Mesenchymal stem cell (in vitro differentiated cells and primary cell): Measurements from ENCODE around the gene SMAGP.

Experiments used
- DNase-seq: peaks from one replicate; pipeline ENCODE4 v3.0.0-alpha.2; 2013
- H2AFZ ChIP-seq: one replicate; pipeline ENCODE4 v1.6.1; 2013; ENCODE audit warnings: low read depth, mild to moderate bottlenecking, control low read depth, inconsistent platforms, low read length, moderate library complexity
- H2AK5ac ChIP-seq: 2 replicates; pipeline ENCODE4 v1.6.1; 2013; ENCODE audit warnings: low read length, moderate library complexity, mild to moderate bottlenecking, inconsistent platforms; ENCODE audit not compliant: severe bottlenecking
- H2BK120ac ChIP-seq: one replicate; pipeline ENCODE4 v1.6.1; 2013; ENCODE audit warnings: low read depth, mild to moderate bottlenecking, inconsistent platforms, low read length, moderate library complexity
- H2BK12ac ChIP-seq, 2 experiments: one replicate each; pipeline ENCODE4 v1.6.1; 2013; ENCODE audit warnings: inconsistent platforms in 2 of 2, low read length in 2 of 2, mild to moderate bottlenecking in 2 of 2, moderate library complexity in 2 of 2, control low read depth in 1 of 2
- H2BK15ac ChIP-seq: one replicate; pipeline ENCODE4 v1.6.1; 2013; ENCODE audit warnings: mild to moderate bottlenecking, low read depth, inconsistent platforms; ENCODE audit not compliant: poor library complexity, severe bottlenecking
- H2BK5ac ChIP-seq: 2 replicates; pipeline ENCODE4 v1.6.1; 2013; ENCODE audit warnings: low read depth, mild to moderate bottlenecking, low read length, control low read depth, inconsistent platforms; ENCODE audit not compliant: poor library complexity, severe bottlenecking
- H3K14ac ChIP-seq, 2 experiments: one replicate each; pipeline ENCODE4 v1.6.1; 2013; ENCODE audit warnings: inconsistent platforms in 2 of 2, low read length in 2 of 2, control low read depth in 1 of 2, mild to moderate bottlenecking in 1 of 2, moderate library complexity in 1 of 2
- H3K18ac ChIP-seq, 2 experiments: one replicate each; pipeline ENCODE4 v1.6.1; 2013; ENCODE audit warnings: inconsistent platforms in 2 of 2, low read length in 2 of 2, control low read depth in 1 of 2, low read depth in 1 of 2, mild to moderate bottlenecking in 1 of 2
- H3K23ac ChIP-seq, 2 experiments: one replicate each; pipeline ENCODE4 v1.6.1; 2013; ENCODE audit warnings: inconsistent platforms in 2 of 2, low read length in 2 of 2, mild to moderate bottlenecking in 2 of 2, moderate library complexity in 2 of 2, control low read depth in 1 of 2
- H3K27ac ChIP-seq: 2 replicates; pipeline ENCODE4 v1.5.1; 2013; ENCODE audit warnings: mild to moderate bottlenecking, moderate library complexity, low read length, control low read depth, inconsistent platforms; ENCODE audit not compliant: poor library complexity, severe bottlenecking
- H3K27me3 ChIP-seq, 2 experiments: 2 replicates each; pipeline versions ENCODE4 v1.6.1 to v1.7.0; 2013; ENCODE audit warnings: low read length in 2 of 2, mild to moderate bottlenecking in 2 of 2, moderate library complexity in 2 of 2, control low read depth in 1 of 2, inconsistent platforms in 1 of 2; ENCODE audit not compliant: control insufficient read depth in 1 of 2, insufficient read depth in 1 of 2
- H3K36me3 ChIP-seq, 2 experiments: 2 replicates each; pipeline versions ENCODE4 v1.6.1 to v1.7.0; 2013; ENCODE audit warnings: low read length in 2 of 2, control low read depth in 1 of 2, inconsistent platforms in 1 of 2, low read depth in 1 of 2, mild to moderate bottlenecking in 1 of 2; ENCODE audit not compliant: insufficient read depth in 2 of 2, control insufficient read depth in 1 of 2
- H3K4ac ChIP-seq, 2 experiments: one replicate each; pipeline ENCODE4 v1.6.1; 2013; ENCODE audit warnings: inconsistent platforms in 2 of 2, low read length in 2 of 2, mild to moderate bottlenecking in 2 of 2, moderate library complexity in 2 of 2, control low read depth in 1 of 2, low read depth in 1 of 2
- H3K4me1 ChIP-seq: 2 replicates; pipeline ENCODE4 v1.6.1; 2013; ENCODE audit warnings: low read depth, low read length, control low read depth; ENCODE audit not compliant: control insufficient read depth, insufficient read depth
- H3K4me2 ChIP-seq: 2 replicates; pipeline ENCODE4 v1.6.1; 2013; ENCODE audit warnings: low read length, mild to moderate bottlenecking, inconsistent platforms; ENCODE audit not compliant: poor library complexity, severe bottlenecking
- H3K4me3 ChIP-seq, 2 experiments: 2 replicates each; pipeline versions ENCODE4 v1.5.1 to v1.7.0; 2013; ENCODE audit warnings: low read length in 2 of 2, mild to moderate bottlenecking in 2 of 2, control low read depth in 1 of 2, low read depth in 1 of 2; ENCODE audit not compliant: insufficient read depth in 1 of 2
- H3K79me1 ChIP-seq: replicated peaks from 2 replicates; pipeline ENCODE4 v1.6.1; 2013; ENCODE audit warnings: mild to moderate bottlenecking, control low read depth, low read length, inconsistent platforms; ENCODE audit not compliant: poor library complexity, severe bottlenecking
- H3K9ac ChIP-seq: 2 replicates; pipeline ENCODE4 v1.7.0; 2013; ENCODE audit warnings: mild to moderate bottlenecking, low read length, moderate library complexity
- H3K9me3 ChIP-seq: 2 replicates; pipeline ENCODE4 v1.7.0; 2013; ENCODE audit warnings: mild to moderate bottlenecking, low read length; ENCODE audit not compliant: control insufficient read depth
- H4K8ac ChIP-seq: one replicate; pipeline ENCODE4 v1.6.1; 2013; ENCODE audit warnings: inconsistent platforms, mild to moderate bottlenecking, low read length, moderate library complexity
- H4K91ac ChIP-seq: one replicate; pipeline ENCODE4 v1.6.1; 2013; ENCODE audit warnings: mild to moderate bottlenecking, low read length, inconsistent platforms
- WGBS: methylation state at CpG from one replicate; pipeline ENCODE4 v1.1.7; 2013; ENCODE audit warnings: mixed read lengths; 5-methylcytosine and 5-hydroxymethylcytosine counted together

Gene SMAGP

GRCh38 chr12:51200806-51201205 is 69.4 kb downstream of the SMAGP start:
- Histone ChIP-seq H3K27me3 (no peaks in the 10 kb centered on the region), H3K23ac (no peak overlapping the region), H3K18ac (no peak overlapping the region), H3K14ac (no peak overlapping the region), H4K91ac (no peak overlapping the region), H3K36me3 (peaks cover 7 to 19% of the 10 kb centered on the region in 2 experiments), H3K4me1 (peaks cover 2% of the 10 kb centered on the region), H2AFZ (no peak overlapping the region), H3K27ac (no peak overlapping the region), H2BK120ac (no peak overlapping the region), H2BK12ac (no peak overlapping the region), H3K4me3 (no peak overlapping the region), H2BK5ac (no peak overlapping the region), H2AK5ac (no peak overlapping the region), H3K4ac (no peak overlapping the region), H3K4me2 (no peak overlapping the region), H3K79me1 (no peaks in the 10 kb centered on the region), H3K9me3 (no peaks in the 10 kb centered on the region), H4K8ac (no peak overlapping the region), H2BK15ac (no peak overlapping the region), H3K9ac (no peak overlapping the region)
- no peak for DNase-seq
- 93% methylated on average over 9 of the region's 9 CpGs for WGBS

GRCh38 chr12:51200156-51200555 is 70.1 kb downstream of the SMAGP start:
- no peak for DNase-seq
- Histone ChIP-seq H3K14ac (no peak overlapping the region), H4K8ac (no peak overlapping the region), H3K4me1 (no peaks in the 10 kb centered on the region), H2BK120ac (no peak overlapping the region), H3K27ac (no peak overlapping the region), H3K23ac (no peak overlapping the region), H2BK5ac (no peak overlapping the region), H3K27me3 (no peaks in the 10 kb centered on the region), H3K79me1 (no peaks in the 10 kb centered on the region), H3K4me3 (no peak overlapping the region), H3K18ac (no peak overlapping the region), H4K91ac (no peak overlapping the region), H3K9me3 (no peaks in the 10 kb centered on the region), H2BK15ac (no peak overlapping the region), H2AK5ac (no peak overlapping the region), H3K4ac (no peak overlapping the region), H3K4me2 (no peak overlapping the region), H3K9ac (no peak overlapping the region), H2AFZ (no peak overlapping the region), H2BK12ac (no peak overlapping the region), H3K36me3 (peaks cover 7 to 19% of the 10 kb centered on the region in 2 experiments)
- 95% methylated on average over 6 of the region's 7 CpGs for WGBS

- Histone ChIP-seq H3K36me3 (peaks cover 7 to 19% of the 10 kb centered on the region in 2 experiments), H4K8ac (peak overlapping the region; percentile 29), H3K27me3 (no peaks in the 10 kb centered on the region), H2BK12ac (peak overlapping the region in 1 of 2 experiments; percentile 67), H3K4me3 (no peak overlapping the region), H4K91ac (peak overlapping the region; percentile 27), H3K4me1 (no peaks in the 10 kb centered on the region), H2BK120ac (no peak overlapping the region), H3K23ac (no peak overlapping the region), H3K4ac (no peak overlapping the region), H3K18ac (no peak overlapping the region), H2AFZ (no peak overlapping the region), H2AK5ac (no peak overlapping the region), H3K4me2 (no peak overlapping the region), H2BK15ac (no peak overlapping the region), H3K9me3 (no peaks in the 10 kb centered on the region), H3K9ac (no peak overlapping the region), H3K27ac (no peak overlapping the region), H2BK5ac (no peak overlapping the region), H3K79me1 (no peaks in the 10 kb centered on the region), H3K14ac (no peak overlapping the region)
- no peak for DNase-seq
- 97% methylated on average over 10 of the region's 10 CpGs for WGBS
Observed at GRCh38 chr12:51199366-51199945, 70.8 kb downstream of the SMAGP start.

- H3K23ac ChIP-seq, result no peak overlapping the region
- H2AK5ac ChIP-seq, result no peak overlapping the region
- H3K27me3 ChIP-seq, result no peaks in the 10 kb centered on the region
- no peak overlapping the region for H2BK15ac ChIP-seq
- H2BK120ac ChIP-seq, result no peak overlapping the region
- no peak overlapping the region for H3K14ac ChIP-seq
- no peak overlapping the region for H3K4me3 ChIP-seq
- H2BK5ac ChIP-seq, result no peak overlapping the region
- no peak overlapping the region for H3K18ac ChIP-seq
- H3K4me1 ChIP-seq, result no peaks in the 10 kb centered on the region
- no peak overlapping the region for H3K4ac ChIP-seq
- no peak overlapping the region for H4K8ac ChIP-seq
- H3K9me3 ChIP-seq, result no peaks in the 10 kb centered on the region
- H2AFZ ChIP-seq, result no peak overlapping the region
- H3K27ac ChIP-seq, result no peak overlapping the region
- H3K9ac ChIP-seq, result no peak overlapping the region
- no peak overlapping the region for H3K4me2 ChIP-seq
- H2BK12ac ChIP-seq, result no peak overlapping the region
- H4K91ac ChIP-seq, result no peak overlapping the region
- H3K36me3 ChIP-seq, result peaks cover 2 to 19% of the 10 kb centered on the region in 2 experiments
- 85% methylated on average over 16 of the region's 16 CpGs for WGBS
- peak; percentile 24 for DNase-seq
- no peaks in the 10 kb centered on the region for H3K79me1 ChIP-seq
Observed at GRCh38 chr12:51198568-51199365, 71.4 kb downstream of the SMAGP start.
